Globus pallidus (tissue), 1 donor: Measurements from ENCODE around the gene EGFR.

Experiments
- DNase-seq: peaks from one replicate; pipeline ENCODE4 v3.0.0-alpha.2; 2015; ENCODE audit warnings: low spot score

EGFR gene

DNA sequence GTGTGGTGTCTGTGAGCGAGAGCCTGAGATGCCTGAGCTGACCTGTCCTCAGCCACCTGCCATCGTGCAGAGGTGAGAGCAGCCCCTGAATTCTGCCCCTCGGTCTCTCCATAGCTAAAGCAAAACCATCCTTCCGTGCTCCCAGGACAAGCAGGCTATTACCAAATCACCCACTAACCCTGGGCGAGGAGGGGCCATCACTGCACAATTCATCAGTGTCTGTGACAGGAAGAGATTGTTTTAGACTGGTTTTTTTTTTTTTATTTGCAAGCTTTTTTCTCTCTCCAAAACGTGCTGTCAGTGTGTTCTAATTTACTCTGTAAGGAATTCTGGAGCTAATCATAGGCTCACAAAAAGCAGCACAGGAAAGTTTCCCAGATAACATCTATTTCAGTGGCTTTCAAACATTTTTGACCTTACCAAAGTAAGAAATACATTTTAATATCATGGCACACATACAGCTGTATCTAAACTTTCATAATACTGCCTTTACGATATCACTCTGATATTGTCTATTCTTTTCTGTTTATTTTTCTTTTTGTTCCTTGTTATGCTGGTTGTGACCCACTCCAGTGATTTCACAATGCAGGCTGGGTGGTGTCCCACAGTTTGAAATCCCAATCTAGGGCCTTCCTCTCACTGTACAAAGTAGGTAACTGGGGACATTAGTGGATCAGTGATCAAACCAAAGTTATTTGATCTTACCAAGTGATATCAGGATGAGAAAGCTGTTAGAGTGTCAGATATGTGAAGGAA lies 62.8 kb downstream of the EGFR start:
- no peak for DNase-seq

DNA sequence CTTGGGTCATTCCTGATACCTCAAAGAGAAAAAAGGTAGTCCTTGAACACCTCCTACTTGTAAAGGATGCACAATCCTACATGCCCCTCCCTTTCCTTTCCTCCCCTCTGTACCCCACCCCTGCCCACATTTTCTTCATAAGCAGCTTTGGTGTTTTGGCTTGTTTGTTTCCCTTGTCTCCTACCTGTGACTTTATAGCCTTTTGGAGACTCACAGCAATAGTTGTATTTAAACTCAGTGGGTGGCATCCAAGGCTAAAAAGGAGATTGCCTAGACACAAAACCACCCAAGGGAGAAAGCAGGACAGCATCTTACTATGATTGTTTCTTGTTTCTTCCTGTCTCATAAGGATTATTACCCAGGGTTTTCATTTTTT lies 63.4 kb downstream of the EGFR start:
- no peak for DNase-seq

DNA sequence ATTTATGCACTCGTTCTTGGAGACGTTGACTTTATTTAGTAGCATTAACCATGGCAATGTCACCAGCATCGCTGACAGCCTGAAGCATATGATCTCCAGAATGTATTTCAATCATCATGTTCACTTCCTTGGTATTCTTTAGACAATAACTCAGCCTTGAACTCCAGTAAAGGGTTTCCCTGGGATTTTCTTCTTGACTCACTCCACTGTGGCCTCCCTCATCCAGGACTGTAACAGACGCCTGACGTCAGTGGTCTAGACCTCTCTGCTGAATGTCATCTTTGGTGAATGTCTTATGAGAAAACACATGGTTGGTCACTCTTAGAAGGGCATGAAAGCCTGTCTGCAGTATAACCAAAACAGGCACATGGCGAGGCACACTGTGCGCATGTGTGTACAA lies 64.4 kb downstream of the EGFR start:
- no peak for DNase-seq

DNA sequence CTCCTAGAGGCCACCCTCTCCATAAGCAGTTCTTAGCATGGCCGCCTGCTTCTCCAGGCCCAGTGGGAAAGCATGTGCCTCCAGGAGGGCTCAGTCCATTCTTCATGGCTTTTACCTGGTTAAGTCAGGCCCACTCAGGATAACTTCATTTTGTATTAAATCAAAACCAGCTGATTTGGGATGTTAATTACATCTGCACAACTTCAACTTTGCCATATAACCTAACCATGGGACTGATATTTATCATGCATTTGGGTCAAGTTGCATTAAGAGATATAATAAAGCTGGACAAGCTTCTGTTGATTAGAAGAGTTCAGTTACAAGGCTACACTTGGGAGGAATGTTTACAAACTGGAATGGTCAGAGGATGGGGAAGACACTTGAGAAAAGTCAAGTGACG lies 65.5 kb downstream of the EGFR start:
- no peak for DNase-seq

DNA sequence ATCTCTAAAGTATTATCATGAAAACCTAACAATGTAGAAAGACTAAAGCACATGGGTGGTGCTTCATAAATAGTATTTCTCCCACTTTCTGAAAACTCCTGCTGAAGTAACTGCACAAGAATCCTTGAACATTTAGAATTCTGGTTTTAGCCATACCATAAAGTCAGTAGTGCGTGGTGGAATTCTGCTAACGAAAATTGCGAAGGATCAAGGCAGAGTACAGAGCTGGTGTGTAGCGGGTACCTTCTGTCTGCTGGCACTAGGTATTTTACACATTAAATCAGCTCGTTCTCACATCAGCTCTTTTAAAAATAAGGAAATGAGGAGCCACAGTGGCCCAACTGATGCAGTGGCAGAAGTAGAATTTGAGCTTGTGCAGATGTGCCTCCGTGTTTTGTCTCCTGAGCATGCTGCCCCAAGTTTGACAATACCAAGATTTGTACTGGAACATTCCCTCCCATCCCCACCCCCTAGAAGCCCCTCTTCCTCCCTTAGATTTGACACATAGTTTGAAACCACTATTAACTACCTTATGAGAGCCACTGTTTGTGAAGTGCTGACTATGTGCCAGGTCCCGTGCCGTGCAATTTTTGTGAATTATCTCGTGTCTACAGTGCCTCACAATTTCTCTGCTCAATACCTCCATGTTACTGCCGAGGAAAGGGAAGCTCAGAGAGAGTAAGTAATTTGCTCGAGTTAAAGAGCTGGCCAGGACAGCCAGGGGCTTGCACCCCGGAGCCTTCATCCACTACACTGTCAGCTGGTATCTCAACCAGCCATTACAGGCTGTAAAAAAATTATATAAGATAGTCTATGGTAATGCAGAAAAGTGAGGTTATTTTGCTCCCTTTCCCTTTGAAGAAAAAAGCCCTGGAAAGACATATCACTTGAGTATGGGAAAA lies 66.9 kb downstream of the EGFR start:
- no peak for DNase-seq

DNA sequence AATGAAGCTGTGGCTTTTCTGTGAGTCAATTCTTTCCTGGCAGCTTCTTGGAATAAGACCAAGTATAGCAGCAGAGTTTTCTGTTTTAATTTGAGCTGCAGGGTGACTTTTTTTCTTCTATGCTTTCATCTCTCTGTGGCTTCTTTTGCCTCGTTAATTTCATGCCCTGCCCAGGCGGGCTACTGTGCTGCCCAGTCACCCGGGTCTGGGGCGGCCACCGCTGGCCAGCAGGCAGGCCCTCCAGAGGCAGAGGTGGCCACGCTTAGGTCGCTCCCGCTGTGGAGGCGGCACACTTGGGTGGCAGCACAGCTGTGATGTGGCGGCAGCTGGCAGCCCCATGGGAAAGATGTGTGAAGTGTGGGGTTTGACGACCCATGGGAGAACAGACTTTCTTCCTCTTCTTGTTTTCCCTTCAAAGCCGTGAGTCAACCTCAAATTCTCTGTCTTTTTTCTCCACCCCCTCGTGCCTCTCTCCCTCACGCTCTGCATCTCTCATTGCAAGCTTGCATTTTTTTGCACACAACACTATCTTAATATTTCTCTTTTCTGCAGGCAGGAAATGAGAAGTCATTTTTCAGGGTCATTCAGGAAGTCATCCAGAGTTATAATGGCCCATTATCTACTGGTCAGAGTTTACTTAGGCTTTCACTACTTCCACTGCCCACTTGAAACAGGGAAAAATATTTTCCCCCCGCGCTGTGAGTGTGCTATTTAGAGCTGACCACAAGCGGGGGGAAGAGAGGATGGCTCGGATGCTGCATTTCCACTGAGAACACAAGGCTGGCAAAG lies 67.8 kb downstream of the EGFR start:
- DNase-seq = no peak

DNA sequence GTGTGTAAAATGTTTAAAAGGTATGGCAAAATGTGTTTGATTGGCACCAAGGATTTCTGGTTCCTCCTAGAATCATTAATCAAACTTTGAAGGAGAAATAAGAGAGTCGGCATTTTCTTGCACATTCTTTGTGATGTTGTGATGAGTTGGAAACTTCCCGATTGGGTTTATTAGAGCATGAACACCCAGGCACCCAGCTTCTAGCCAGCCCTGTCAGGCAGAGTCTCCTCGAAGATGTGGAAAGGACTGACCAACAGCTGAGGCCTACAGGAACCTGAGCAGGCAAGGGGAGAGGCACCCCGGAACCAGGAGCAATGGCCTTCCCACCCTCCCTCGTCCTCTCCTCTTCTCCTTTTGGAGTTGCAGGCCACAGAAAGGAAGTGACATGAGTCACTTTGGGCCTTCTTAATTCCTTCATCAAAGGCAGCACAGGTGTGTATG lies 68.7 kb downstream of the EGFR start:
- DNase-seq = no peak

DNA sequence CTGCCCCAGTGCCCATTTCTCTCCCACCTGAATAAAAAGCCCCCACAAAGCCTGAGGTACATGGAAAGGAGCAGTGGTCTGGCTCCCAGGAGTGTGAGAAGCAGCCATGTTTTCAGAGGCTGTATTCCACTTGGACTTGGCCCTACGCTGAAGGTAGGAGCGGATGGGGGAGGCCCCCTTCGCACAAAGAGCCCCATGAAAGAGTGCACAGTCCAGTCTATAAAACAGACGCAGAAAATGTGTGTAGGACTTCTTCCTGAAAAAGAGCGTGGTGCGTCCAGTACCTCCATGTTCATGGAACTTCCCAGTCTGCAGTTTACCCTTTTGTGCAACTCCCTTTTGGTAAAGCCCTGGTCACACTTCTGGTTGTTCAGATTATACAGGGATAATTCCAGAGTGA lies 69.3 kb downstream of the EGFR start:
- DNase-seq = no peak

DNA sequence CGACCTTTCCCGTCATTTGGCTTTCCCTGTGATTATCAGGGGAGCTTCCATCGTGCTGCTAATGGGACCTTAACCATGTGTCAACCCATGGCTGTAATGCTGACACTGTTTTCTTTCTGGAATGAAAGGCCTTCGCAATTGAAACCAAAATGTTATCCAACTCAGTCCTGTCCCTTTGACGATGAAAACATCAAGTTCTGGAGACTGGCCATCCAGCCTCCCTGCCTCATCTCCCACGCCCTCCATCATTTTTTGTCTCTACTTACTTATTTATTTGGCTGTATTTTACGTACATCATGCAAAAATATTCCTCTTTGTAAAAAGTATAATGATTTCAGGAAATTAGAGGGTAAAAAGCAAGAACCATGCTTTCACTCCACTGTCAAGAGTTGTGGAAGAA lies 69.8 kb downstream of the EGFR start:
- DNase-seq = no peak

DNA sequence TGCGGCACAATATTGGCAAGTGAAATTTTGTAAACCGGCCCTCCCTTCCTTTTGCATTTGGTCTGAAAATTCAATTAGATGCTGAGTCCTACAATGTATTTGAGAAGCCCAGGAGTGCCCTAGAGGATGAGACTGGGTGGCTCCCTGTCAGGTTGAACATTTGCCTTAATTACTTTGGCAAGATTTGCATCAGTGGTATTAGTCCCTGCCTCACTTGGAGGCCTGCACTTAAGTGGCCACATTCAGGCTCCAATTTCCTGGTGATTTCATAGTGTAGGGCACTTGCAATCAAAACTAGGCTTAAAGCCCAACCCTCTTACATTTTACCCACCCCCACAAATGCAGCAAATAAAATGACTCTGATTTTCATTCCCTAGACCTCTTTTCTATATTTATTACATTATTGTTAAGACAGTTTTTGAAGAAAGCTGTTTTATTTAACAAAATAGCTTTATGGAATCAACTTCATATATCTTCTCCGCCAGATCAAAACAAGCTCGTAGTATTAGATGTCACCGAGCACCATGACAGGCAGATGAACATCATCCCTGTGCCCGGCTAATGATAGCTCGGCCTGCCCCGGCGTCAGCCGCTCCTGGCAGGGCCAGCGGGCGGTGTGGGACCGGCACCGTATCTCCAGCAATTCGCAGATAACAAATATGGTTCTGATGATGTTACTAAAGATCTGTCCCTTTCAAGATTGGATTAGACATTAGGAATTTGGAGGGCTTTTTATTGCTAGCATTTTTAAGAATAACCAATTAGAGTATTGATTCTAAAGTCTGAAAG lies 73.6 kb downstream of the EGFR start:
- no peak for DNase-seq

DNA sequence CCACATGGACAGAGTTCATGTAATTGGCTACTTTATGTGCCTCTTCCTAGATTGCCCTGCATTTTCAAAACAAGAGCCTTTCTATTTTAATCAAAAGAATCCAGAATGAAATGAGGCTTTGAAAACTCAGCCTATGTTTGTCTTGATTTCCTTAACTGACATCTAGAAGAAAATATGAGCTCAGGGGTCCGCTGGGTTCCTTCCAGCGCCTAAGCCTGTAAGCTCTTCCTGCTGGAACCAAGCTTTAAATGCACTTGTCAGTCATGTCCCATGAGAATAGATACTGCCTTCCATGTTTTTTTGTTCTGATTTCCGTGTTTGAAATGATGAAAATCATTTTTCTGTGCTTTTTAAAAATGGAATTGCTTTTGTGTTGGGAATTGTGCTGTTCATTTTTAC lies 74.2 kb downstream of the EGFR start:
- DNase-seq = no peak

DNA sequence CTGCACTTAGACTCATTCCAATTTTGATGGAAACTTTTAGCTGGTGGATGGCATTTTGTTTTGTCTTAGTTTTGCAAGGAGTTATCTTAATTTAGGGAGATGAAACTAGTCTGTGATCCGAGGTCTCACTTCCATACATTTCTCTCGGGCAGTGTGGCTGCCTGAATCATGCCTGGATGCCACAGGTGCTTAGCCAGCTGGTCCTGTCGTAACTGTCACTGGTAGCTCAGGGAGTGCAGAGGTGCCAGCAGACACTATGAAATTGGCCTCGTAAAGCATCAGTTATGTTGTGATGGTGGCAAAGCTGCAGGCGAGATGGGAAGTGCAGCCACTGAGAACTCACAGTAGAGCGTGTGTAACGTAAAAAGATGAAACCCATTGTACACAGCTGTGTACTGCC lies 74.9 kb downstream of the EGFR start:
- no peak for DNase-seq

DNA sequence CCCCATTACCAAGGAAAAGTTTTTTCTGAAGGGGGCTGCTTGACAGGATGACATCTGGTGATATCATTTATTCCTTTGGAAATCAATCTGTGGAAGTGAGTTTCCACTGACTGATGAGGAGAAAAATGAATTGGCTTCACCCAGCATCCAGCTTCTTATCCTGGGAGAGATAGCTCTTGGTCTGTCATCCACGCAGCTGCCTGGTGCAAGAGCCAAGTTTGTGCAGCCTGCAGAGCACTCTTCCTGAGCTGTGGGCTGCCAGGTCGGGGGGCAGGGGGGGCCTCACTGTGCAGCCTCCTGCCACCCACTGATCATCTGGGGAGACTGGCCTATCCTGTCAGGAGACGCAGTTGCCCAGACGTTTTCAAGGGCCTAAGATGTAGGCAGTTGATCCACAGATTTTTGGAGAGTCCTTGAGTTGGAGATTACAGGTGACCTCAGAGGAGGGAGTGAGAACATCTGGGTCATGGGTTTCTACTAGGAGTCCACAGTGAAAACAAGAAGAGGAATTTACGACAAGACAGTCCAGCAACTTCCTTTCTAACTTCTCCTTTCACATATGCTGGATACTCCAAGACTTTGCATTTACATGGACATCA lies 75.4 kb downstream of the EGFR start:
- no peak for DNase-seq

DNA sequence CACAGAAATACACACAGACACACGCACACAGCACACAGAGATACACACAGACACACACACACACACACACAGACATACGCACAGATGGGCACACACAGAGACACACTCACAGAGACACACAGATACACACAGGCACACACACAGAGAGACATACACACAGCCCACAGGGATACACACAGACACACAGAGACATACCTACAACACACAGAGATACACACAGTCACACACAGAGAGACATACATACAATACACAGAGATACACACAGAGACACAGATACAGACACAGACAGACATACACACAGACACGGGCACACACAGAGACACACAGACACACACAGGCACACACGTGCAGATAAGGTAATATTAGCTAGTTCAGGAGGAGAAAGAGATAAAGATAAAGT lies 76.9 kb downstream of the EGFR start:
- no peak for DNase-seq

DNA sequence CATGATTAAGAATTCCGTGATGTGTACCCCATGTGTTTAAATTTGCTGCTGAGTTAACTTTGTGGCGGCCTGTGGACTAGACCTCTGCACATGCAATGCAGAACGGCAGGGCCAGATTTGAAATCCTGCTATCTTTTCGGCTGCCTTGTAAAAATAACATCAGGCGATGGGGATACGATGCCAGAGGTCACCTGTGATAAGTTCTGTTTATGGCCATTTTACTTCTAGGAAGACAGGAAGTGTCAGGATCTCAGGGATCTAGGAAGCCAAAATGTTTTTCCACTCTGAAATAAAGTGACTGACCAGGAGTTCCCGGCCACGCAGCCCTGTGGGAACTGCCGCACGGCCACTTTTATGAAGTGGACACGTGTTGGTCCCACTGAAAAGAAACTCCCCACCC lies 77.5 kb downstream of the EGFR start:
- DNase-seq = no peak

DNA sequence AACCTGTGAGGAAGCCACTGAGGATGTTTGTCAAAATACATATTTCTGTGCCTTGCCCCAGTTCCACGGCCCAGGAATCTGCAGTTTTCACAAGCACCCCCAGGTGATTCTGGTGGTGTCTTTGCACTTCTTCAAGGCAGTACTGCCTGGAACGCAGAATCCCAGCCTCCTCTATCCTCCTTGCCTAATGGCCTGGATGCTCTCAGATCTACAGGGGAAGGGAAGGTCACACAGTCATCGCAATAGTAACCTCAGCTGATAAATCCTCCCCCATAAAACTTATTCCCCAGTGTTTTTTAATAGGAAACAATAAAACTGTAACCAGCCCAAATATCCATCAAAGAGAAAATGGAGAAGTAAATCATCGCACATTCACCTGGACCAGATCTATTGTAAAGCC lies 78.3 kb downstream of the EGFR start:
- no peak for DNase-seq

DNA sequence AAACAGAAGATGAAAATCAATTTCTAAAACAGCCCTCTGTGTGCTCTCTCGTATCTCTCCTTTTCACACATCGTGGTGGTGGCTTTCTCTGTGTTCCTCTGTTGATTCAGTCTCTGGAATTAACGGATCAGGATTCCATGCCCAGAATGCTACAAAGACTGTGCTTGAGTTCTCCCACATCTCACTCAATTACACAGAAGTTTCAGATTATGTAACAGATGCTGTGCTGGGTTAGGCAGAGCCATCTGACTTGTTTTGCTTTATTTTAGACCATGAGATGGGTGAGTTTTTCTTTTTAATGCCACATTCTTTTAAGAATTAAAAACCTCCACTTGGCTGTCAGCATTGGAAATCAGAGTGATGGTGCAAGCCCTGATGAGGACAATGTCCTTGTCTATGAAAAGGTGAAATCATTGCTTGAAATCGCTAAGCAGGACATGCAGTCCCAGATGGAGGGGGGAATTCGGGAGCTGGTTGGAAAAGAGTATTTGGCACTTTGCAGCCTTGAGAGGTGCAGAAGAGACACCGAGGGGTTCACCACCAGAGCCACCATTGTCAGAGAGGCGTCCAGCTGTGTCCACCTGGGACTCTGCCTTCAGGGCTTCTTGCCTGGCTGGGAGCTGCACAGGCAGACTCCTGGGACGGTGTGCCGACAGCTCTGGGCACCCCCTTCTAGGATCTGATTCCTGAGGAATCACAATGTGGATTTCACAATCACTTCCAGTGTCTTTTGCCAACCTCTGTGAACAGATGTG lies 80.4 kb downstream of the EGFR start:
- DNase-seq = peak; percentile 56

DNA sequence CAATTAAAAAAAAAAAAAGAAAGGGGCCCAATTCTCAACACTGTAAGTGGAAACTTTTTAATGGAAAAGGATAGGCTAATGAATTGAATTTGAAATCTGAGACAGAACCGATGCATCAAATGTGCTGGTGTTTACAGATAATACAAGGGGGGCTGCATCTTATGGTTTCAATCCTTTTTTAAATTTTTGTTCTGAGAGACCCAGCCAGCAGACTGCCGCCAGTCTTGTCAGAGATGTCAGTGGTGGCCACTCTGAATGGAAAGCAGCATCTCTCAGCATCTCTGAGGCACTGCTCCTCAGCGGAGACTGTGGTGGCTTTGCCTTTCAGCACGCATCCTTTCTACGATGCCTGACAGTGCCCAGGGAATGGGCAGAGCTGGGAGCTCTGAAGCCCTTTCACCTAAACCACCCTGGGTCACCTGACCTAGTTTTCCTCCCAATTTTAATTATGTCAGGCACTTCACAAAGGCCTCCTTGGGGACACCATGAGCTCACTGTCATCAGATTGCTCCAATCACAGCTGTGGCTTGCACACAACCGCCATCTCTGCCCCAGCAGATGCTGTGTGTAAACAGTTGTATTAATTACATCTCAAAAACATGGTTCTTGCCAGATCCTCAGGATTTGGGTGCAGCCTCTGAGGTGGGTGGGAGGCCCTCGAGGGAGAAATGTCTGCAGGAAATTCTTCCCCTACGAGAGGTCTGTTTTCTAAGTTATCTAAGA lies 81.2 kb downstream of the EGFR start:
- DNase-seq = no peak

DNA sequence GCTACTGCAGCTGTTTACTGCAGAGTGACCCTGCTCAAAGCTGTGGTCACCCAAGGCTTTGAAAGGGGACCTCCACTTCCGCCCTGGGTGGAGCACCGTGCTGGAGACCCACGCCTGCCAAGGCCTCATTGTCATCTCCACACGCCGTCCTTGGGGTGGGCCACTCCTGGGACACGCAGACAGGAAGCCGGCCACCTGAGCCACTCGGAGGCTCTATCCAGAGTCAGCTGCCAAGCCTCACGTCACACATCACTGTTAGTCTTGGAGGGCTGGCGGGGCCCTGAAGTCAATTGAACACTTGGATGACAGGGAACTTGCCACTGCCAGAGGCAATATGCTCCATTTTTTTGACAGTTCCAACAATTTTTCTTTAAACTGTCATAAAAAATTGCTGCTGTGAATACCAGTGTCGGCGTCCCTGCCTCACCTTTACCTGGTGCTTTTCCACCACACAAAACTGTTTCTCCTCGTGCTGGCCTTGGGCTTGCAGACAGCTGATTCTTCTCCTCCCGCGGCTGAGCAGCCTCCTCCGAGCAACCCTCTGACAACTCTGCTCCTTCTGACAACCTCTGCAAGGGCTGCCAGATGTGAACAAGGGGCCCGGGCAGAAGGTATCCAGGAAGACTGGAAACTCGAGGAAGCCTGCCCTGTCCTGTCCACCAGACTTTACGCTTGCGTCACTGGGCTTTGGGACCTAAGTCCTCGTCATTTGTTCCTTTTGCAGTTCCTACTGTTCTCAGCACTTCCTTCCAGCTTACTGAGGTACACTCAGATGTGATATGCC lies 81.9 kb downstream of the EGFR start:
- no peak for DNase-seq
